ENCODE data around the gene PARM1. TPM values are rescaled to one million over a fixed set of nuclear protein-coding genes. Genes with fewer than 3 reads are reported as not detected.

The PARM1 gene
- total and polyA plus RNA-seq, 9 of the 15 experiments (the other 6 are each of a cell fraction or from before 2014, with no cell fraction given) = 0.07 TPM; not detected in 8

GRCh38 chr4:75040703-75041102 lies 107.8 kb downstream of the PARM1 start:
- DNase-seq (ENCODE audit: extremely low read depth in 1 of 4, low spot score in 3 of 4) (no peak), FAIRE-seq (no peak), ATAC-seq (no peak)
- in situ Hi-C loops (cut with MboI) = no loop called here
- Histone ChIP-seq H3K79me2 (ENCODE audit: control insufficient read depth, insufficient read depth, low read length) (no peaks in the 10 kb centered on the region), H3K4me2 (ENCODE audit: insufficient read depth, low read length) (no peak overlapping the region), H4K20me1 (replicated peaks; ENCODE audit: control insufficient read depth, insufficient read depth, low read length) (no peaks in the 10 kb centered on the region), H3K9me1 (ENCODE audit: control insufficient read depth, insufficient read depth, low read length) (no peaks in the 10 kb centered on the region), H2AFZ (ENCODE audit: low read depth, low read length) (no peak overlapping the region), H3K4me3 (no peak overlapping the region), H3K9me3 (replicated peaks; ENCODE audit: control insufficient read depth, insufficient read depth, low read depth, low read length) (no peaks in the 10 kb centered on the region), H3K9ac (ENCODE audit: insufficient read depth in 1 of 2, low read depth in 2 of 2, low read length in 2 of 2) (no peak overlapping the region), H3K27ac (ENCODE audit: extremely low read depth, low read depth, low read length) (no peak overlapping the region), H3K36me3 (ENCODE audit: control insufficient read depth, insufficient read depth, low read length) (no peaks in the 10 kb centered on the region), H3K4me1 (replicated peaks in 1 of 2; ENCODE audit: control insufficient read depth in 2 of 2, insufficient read depth in 2 of 2, low read length in 2 of 2) (no peaks in the 10 kb centered on the region), H3K27me3 (ENCODE audit: control insufficient read depth in 2 of 2, insufficient read depth in 2 of 2, low read length in 2 of 2) (no peaks in the 10 kb centered on the region)
- no peak for TF ChIP-seq ZNF197 (CRISPR knock-in tag; IDR thresholded peaks at IDR 0.05; ENCODE audit: low read depth)
- TF ChIP-seq BRD4 (IDR thresholded peaks at IDR 0.05) = no peak
- TF ChIP-seq RBM14 (IDR thresholded peaks at IDR 0.05; ENCODE audit: borderline replicate concordance, insufficient read depth, low read depth, low read length) = no peak
- no peak for TF ChIP-seq POU5F1 (IDR thresholded peaks at IDR 0.05; ENCODE audit: borderline replicate concordance, low read depth, low read length, partially characterized antibody)
- TF ChIP-seq ZNF75A (CRISPR knock-in tag; IDR thresholded peaks at IDR 0.05) = no peak
- no peak for TF ChIP-seq TBL1XR1 (IDR thresholded peaks at IDR 0.05; ENCODE audit: low read length in 2 of 2)
- no peak for TF ChIP-seq U2AF1 (optimal IDR thresholded peaks at IDR 0.05; ENCODE audit: low read depth, low read length)
- no peak for TF ChIP-seq NR2C2 (CRISPR knock-in tag; IDR thresholded peaks at IDR 0.05)
- no peak for TF ChIP-seq NR2C2 (tag; IDR thresholded peaks at IDR 0.05)
- no peak for TF ChIP-seq BCL6 (CRISPR knock-in tag; IDR thresholded peaks at IDR 0.05)
- no peak for TF ChIP-seq FOXK2 (conservative IDR thresholded peaks at IDR 0.05 in 1 of 2, IDR thresholded peaks at IDR 0.05 in 1 of 2; ENCODE audit: low read depth in 2 of 2)
- TF ChIP-seq SMAD1 (IDR thresholded peaks at IDR 0.05; ENCODE audit: low read depth, low read length, partially characterized antibody) = no peak
- no peak for TF ChIP-seq MCM2 (IDR thresholded peaks at IDR 0.05; ENCODE audit: low read depth)
- TF ChIP-seq RBM17 (IDR thresholded peaks at IDR 0.05; ENCODE audit: borderline replicate concordance, low read depth, low read length) = no peak
- no peak for TF ChIP-seq HNRNPLL (IDR thresholded peaks at IDR 0.05; ENCODE audit: low read depth, low read length, poor library complexity, severe bottlenecking)
- TF ChIP-seq THRA (IDR thresholded peaks at IDR 0.05) = no peak
- TF ChIP-seq RNF2 (IDR thresholded peaks at IDR 0.05) = no peak
- TF ChIP-seq HES1 (IDR thresholded peaks at IDR 0.05; ENCODE audit: low read depth) = no peak
- TF ChIP-seq XRCC3 (IDR thresholded peaks at IDR 0.05) = no peak
- ChIA-PET POLR2A (no interaction called here), CTCF (ENCODE audit: low intra/inter-chr PET ratio) (no interaction called here)
- WGBS (ENCODE audit: insufficient coverage, low coverage, missing lambda C conversion rate) = 0% methylated on average over 5 of the region's 5 CpGs
- BruUV-seq (replicated peaks) = no TSS peak
- intact Hi-C loops (cut with micrococcal nuclease) = no loop called here
